HG03108 (cell line): Measurements from ENCODE around the gene ZNF385B.

Experiments
- ATAC-seq: cut with Tn5 transposase; IDR thresholded peaks from one replicate; pipeline ENCODE4 v1.9.1; 2021; ENCODE audit warnings: moderate library complexity; ENCODE audit not compliant: unreplicated experiment

ZNF385B gene

DNA sequence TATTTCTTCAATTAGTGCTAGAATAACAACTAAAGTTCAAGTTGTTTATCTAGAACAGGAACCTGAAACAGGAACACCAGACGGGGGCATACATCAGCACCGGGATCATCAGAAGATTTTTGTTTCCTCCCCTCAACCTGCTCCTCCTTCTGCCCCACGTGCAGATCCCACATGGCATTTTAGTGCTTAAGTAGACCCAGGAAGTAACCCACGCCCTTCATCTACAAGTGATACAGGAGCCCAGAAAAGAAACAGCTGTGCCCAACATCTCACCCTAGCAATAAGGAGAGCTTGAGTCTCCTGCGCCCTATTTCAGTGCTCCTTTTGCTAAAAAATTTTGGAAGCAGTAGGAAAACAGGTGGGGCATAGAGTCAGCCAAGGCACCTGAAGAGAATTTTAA is 5.2 kb downstream of the ZNF385B start:
- no peak for ATAC-seq

DNA sequence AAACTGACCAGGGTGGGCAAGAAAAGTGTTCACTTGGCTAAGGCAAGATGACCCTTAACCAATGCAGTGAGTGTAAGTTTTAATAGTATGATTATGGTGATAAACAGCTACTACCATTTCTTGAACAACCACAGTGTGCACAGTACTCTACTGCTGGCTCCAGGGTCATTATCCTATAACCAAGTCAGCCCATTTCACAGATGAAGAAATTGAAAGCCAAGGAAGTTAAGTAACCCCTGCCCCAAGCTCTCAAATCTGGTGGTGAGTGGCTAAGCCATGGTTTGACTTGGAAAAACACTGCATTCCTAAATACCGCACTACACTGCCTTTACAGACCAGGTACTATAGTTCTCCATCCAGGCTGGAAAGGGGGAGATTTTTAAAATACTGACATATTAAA is 5.7 kb downstream of the ZNF385B start:
- ATAC-seq = no peak

DNA sequence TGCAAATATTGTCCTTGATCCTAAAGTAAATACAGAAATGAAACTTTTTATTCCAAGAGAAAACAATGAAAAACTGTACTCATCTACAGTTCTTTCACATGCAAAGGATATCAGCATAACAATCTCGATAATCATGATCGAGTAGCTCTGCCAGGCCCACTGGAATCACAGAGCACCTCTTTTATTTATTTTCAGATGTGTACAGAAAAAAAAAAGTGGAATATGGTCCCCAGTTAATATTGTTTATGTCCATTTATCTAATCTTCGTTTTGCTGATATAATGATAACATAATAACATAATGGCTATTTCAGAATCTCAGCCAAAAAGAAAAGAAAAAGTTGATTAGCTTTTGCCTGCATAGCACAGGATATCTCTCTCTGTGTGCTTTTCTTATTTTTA is 6.5 kb downstream of the ZNF385B start:
- ATAC-seq = no peak

DNA sequence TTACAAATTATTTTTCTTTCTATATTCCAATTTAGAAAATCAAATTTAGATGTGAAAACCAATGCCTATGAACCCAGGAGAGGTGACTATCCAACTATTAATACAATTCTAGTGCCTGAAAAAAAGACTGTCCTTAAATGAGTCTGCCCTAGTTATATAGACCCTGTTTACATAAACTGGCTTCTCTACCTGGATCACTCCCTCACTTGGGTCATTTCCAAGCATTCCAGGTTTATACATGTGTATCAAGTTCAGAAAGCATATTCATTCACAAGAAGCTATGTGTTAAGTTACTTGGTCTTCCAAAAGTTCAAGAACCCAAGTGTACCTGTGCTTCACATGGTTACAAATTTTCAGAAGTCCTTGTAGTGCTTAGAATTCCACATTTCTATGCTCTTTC is 8.3 kb downstream of the ZNF385B start:
- ATAC-seq = no peak

DNA sequence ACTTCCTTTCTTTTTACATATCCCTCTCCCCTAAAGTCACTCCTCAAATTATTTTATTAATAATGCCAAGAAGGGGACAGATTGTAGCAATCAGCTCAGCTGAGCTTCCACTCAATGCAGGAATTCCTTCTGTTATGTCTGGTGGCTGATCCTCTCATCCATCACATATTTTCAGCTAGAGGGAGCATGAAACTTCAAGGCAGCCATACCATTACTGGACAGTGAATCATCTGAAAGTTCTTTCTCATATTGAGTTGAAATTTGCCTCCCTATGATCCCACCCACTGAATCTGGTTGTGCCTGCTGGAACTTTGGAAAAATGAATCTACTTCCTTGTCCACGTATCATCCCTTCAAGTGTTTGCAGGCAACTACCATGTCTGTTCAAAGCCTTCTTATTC is 11.2 kb downstream of the ZNF385B start:
- no peak for ATAC-seq

DNA sequence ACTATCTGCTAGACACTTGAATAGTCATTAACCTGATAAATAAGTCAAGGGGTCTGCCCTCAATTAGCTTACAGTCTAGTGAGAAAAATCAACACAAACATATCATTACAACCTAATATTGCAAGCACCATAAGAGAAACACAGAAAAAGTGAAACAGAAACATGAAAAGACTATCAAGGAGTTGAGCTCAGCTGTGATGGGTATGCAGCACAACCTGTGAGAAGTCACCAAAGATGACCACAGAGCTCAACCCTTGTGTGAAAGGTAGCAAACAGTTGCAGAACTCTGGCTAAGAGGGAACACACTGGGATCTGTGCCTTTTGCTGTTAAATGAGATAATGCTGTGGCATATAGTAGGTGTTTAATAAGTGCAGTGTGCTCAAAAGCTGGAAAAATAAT is 11.7 kb downstream of the ZNF385B start:
- ATAC-seq = no peak

DNA sequence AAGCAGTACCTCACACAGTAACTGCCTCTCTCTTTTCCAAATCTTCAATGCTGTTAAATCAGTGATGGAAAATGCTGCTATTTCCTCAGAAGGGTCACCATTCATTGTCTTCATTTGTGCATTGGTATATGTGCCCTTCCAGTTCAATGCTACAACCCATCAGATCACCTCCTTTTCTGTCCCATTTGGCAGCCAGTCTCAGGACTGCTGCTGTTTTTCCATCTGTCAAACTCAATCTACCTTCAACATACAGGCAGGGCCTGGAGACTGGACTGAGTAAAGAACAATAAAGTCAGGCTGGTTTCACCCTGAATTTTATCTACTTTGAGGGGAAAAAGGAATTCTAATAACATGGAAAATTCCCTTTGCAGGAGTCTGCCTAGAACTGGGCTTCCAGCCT is 17.9 kb downstream of the ZNF385B start:
- ATAC-seq = no peak

DNA sequence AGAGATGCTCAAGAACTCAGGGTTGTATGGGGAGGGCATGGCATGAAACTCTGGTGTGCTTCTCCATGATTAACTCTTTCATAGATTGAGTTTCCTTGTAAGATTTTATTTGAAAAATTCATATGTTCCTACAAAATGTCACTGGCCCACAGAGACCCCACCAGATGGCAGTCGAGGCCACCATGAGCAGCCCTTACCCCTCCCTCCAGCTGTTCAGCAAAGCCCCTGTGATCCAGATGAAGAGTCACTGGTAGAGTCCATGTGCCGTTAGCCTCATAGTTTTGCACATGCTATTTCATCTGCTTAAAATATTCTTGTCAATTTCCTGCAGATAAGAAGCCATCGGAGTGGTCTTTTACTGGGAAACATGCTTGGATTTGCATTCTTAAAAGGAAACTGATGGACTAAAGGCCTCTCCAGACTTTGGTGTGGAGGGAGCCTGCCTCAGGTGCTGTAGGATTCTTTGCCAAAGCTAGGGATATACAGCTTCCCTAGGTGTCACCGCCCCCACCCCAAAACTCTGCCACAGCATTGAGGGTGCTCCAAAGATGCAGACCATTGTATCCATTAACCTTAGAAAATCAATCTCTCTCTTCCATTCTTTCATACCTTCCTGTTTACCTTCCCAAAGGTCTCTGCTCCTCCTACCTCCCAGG is 18.8 kb downstream of the ZNF385B start:
- no peak for ATAC-seq

DNA sequence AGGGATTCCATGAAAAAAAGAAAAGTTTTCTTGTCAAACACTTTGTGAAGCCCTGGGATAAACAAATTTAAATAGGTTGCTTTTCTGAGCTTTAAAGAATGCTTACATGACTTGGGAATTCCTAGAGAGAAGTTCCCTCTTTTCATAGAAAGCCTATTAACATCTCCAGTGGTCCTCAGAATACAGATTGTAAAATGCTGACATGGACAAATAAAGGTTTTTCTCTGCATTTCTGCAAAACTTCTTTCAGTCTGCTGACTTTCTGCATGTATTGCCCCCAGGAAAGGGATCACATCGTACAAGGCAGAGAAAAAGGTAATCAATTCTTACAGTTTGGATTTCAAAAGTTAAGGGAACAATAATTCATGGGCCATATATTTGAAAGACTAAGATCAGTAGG is 20.6 kb downstream of the ZNF385B start:
- ATAC-seq = no peak

DNA sequence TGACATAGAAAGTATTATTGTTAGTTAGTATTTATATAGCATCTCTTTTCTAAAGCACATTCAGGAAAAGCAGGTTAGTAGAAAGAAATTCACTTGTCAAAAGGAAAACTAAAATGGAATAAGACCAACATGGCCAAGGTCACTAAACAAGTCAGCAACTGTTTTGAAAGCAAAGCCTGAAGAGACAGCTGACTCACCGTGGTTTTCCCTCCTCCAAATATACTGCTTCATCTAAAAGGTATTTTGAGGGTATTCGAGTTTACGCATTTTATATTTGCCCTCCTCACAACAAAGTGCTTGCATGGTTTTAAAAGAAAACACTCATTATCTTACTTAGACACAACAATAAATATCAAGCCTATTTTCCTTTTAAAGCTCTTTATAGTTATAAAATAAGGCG is 24.0 kb downstream of the ZNF385B start:
- no peak for ATAC-seq

DNA sequence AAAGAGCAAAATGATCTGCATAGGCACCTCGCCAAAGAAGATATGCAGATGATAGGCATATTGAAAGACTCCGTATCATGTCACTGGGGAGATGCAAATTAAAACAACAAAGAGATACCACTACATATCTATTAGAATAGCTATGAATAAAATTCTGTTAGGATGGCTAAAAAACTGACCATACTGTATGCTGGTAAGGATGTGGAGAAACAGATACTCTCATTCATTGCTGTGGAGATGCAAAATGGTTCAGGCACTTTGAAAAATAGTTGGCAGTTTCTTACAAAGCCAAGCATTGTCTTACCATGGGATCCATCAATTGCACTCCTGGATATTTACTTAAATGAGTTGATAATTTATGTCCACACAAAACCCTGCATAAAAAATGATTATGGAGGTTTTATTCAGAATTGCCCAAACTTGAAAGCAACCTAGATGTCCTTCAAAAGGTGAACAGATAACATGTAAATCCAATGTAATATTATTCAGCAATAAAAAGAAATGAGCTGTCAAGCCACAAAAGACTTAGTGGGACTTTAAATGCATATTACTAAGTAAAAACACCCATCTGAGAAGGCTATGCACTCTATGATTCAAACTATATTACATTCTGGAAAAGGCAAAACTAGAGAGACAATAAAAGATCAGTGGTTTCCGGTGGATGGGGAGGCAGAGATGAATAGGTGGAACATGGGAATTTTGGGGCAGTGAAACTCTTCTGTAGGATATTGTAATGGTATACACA is 31.2 kb downstream of the ZNF385B start:
- ATAC-seq = no peak

DNA sequence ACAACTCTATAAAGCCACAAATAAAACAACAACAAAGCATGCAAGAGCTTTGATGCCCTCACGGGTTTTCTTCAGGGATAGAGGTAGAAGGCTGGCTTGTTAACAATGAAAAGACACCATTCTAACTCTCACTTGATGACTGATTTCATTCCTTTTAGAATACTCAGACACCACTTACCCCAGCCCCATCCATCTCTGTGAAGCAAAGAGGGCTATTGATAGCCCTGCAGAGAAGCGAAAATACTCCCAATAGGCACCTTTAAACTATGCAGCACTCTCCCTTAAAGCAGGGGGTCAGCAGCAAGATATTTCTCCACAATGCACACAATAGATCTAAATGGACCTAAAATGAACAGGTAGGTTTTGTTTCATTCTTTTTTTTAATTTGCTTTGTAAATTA is 35.1 kb downstream of the ZNF385B start:
- no peak for ATAC-seq

DNA sequence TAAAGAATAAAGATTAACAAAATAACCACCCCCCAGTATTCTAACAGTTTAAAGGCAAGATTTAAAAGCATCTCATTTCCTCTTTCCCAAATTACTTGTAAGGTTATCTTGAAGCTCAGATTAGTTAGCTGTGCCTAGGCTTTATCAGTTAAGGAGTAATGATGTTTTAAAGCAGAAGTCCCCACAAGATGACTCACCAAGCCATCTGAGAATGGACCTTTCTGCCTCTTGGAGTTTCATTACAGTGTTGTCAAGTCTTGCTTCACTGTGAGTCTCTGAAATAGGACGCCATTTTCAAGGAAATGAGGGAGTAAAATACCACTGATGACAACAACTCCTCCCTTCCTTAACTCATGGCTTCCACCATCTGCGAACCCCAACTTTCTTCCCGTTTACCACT is 35.9 kb downstream of the ZNF385B start:
- no peak for ATAC-seq

DNA sequence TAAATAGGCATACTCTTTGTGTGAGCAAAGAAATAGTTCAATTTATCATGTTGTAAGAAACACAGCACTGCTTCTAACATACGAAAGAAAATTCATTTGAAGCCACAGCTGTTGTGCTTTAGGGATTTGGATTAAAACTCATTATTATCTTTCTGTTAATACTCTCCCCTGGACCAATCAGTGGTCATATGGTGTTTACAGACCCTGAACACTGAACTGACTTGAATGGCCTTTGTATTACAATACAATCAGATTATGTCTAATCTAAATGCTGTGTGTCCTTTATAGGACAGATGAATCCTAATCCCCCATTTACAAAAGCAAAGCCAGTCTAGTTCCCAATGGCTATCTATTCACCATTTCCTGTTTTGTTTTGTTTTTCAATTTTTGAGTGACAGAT is 36.5 kb downstream of the ZNF385B start:
- no peak for ATAC-seq

DNA sequence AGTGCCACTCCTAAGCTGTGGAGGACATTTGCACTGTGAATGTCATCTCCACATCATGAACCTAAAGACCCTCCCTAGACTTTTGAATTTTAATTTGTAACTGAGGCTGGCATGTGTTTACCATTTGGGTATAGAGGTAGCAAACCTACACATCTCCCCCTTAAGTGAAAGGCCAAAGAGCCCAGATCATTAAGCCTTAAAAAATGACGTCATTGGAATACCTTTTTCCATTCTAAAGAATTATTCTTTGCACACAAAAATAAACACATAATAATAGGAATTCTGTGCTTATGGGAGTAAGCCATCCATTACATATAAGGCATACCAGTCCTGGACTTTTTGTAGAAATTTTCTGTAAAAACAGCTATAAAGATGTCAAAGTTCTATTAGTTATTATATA is 38.9 kb downstream of the ZNF385B start:
- ATAC-seq = no peak

DNA sequence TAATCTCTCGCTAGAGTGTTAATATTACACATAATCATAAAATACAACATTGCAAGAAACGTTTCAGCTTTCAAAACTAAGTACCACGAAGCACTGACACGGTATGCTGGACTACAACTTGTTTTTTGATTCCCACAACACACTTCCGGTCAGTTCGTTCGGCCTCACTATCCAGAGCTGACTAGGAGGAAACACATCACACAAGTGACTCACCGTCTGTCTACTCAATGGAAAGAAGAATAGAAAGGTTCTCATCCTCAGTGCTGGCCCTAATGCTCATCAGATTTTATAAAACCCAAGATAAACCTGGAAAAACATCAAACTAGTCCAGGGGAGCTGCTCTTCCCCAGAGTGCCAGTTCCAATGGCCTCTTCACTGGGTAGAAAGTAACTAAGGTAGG is 42.9 kb downstream of the ZNF385B start:
- ATAC-seq = no peak

DNA sequence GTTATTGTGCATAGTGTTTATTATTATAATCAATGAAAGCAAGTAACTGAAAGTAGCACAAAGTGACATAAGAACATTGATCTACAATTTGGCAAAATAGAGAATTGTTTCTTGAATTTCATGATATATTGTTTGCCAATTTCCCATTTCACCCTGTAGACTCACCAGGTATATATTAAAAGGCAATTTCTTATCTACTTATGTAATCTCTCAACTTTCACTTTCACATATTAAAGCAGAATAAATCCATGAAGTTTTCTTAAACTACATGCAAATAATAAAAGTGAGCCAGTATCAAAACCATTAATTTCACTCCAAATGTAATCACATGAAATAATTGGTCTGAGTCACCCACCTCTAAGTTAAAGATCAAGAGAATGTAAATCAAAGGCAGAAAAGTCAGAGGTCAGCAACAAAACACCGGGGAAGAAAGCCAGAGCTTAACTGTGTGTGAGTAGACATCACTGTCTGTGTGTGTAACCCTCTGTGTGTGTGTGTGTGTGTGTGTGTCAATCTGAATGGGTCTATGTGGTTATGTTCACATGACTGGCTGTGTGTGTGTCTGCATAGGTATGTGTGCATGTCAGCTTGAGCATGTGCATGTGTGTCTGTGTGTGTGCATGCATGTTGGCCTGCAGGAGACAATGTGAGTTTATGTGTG is 44.1 kb downstream of the ZNF385B start:
- ATAC-seq = no peak

DNA sequence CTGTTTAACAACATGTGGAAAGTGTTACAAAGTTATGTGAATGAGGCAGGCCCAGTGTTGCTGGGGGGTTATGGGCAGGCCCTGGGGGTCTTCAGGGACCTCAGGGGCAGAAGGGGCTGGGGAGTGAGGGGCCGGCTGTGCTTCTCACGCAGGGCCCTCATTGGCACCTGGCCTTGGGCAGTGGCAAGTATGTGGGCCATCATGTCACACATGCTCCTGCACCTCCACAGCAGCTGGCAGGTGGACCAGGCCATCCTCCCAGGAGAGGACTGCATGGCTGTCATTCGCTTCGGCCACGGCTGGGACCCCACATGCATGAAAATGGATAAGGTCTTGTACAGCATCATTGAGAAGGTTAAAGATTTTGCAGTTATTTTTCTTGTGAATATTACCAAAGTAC is 47.4 kb downstream of the ZNF385B start:
- ATAC-seq = no peak

DNA sequence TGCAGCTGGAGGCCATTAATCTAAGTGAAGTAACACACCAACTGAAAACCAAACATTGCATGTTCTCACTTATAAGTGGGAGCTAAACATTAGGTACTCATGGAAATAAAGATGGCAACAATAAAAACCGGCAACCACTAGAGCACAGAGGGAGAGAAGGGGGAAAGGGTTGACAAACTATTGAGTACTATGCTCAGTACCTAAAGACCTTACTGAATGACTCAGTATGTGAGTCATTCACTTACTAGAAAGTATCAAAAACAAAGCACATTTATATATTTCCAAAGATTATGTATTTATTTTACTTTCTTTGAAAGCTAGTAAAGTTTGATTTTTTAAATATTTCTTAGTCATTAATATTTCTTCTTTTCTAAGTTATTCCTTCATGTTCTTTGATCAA is 48.9 kb downstream of the ZNF385B start:
- no peak for ATAC-seq

DNA sequence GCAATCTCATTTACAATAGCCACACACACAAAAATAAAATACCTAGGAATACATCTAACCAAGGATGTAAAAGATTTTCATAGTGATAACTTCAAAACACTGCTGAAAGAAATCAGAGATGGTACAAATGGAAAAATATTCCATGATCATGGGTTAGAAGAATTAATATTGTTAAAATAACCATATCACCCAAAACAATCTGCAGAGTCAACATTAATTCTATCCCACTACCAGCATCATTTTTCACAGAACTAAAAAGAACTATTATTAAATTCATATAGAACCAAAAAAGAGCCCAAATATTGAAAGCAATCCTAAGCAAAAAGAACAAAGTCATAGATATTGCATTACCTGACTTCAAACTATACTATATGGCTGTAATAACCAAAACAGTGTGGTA is 50.4 kb downstream of the ZNF385B start:
- ATAC-seq = no peak

DNA sequence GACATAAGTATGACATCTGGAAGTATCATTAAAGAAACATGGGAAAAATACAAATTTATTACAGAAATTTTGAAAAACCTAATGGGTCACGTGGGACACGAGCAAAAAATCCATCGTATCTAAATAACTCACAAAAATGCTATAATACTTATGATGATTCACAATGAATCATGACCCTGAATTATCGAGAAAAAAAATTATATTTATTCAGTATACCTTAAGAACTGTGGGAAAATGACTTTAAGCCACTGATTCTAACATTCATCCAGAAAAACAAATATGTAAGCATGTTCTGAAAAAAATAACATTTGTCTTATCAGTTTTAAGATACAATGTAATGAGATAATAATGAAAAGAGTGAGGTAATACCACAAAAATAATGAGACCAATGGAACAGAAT is 51.8 kb downstream of the ZNF385B start:
- no peak for ATAC-seq

DNA sequence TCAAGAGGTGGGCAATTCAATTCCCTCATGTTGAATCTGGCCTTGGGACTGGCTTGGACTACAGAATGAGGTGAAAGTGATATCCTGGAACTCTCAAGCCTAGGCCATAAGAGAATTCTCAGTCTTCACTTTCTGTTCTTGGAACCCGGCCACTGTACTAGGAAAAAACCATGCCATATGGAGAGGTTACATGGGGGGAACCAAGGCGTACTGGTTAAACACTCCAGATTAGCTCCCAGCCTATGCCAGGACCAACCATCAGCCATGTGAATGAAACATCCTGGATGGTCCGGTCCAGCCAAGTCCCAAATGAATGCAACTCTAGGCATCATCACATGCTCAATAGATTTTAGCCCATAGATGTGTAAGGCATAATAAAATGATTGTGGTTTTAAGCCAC is 56.4 kb downstream of the ZNF385B start:
- ATAC-seq = no peak
